ENCODE data around the gene CD52. TPM values are rescaled to one million over a fixed set of nuclear protein-coding genes. Genes with fewer than 3 reads are reported as not detected.
"Not testable (repeated sequence)": the region's sequence is repeated elsewhere in the genome, so short reads cannot be mapped to it uniquely, and the experiment has no call there.

Gene CD52
- total RNA-seq, 1 donor from 2014 or later = 297 TPM

- intact Hi-C loops (cut with micrococcal nuclease) = loop anchor here (1.0 to 5.0 kb wide), 6 partner anchors 36 to 152 kb away; partner anchors contain the start of genes CEP85 and ZNF593
- peaks cover 50% of the 10 kb centered on the region for H3K36me3 Mint-ChIP-seq (ENCODE audit: low read depth)
- H3K27ac Mint-ChIP-seq = peak overlapping the region; percentile 96
- H3K4me3 Mint-ChIP-seq = peak overlapping the region; percentile 82
- H3K4me1 Mint-ChIP-seq = peaks cover 40% of the 10 kb centered on the region
- peak; percentile 99 for DNase-seq
- H3K27me3 Mint-ChIP-seq = no peaks in the 10 kb centered on the region
- H3K9me3 Mint-ChIP-seq = no peaks in the 10 kb centered on the region
These were observed 3.7 kb downstream of the CD52 start for GRCh38 chr1:26321315-26322041.

GRCh38 chr1:26322042-26322331, 4.2 kb downstream of the CD52 start:
- intact Hi-C loops (cut with micrococcal nuclease) = loop anchor here (5.0 kb wide), 2 partner anchors 40 to 65 kb away; no protein-coding TSS in a partner anchor
- Mint-ChIP-seq H3K9me3 (no peaks in the 10 kb centered on the region), H3K4me3 (no peak overlapping the region), H3K36me3 (ENCODE audit: low read depth) (peaks cover 50% of the 10 kb centered on the region), H3K27me3 (no peaks in the 10 kb centered on the region), H3K4me1 (peaks cover 36% of the 10 kb centered on the region), H3K27ac (no peak overlapping the region)
- DNase-seq = no peak

GRCh38 chr1:26323382-26323781, 5.6 kb downstream of the CD52 start:
- Mint-ChIP-seq H3K4me3 (no peak overlapping the region), H3K4me1 (peaks cover 26% of the 10 kb centered on the region), H3K27ac (no peak overlapping the region), H3K36me3 (ENCODE audit: low read depth) (peaks cover 46% of the 10 kb centered on the region), H3K9me3 (no peaks in the 10 kb centered on the region), H3K27me3 (no peaks in the 10 kb centered on the region)
- intact Hi-C loops (cut with micrococcal nuclease) = loop anchor here (5.0 kb wide), 2 partner anchors 39 to 64 kb away; no protein-coding TSS in a partner anchor
- DNase-seq = no peak

- intact Hi-C loops (cut with micrococcal nuclease) = loop anchor here (5.0 kb wide), 2 partner anchors 38 to 63 kb away; no protein-coding TSS in a partner anchor
- H3K9me3 Mint-ChIP-seq = no peaks in the 10 kb centered on the region
- no peak for DNase-seq
- no peaks in the 10 kb centered on the region for H3K27me3 Mint-ChIP-seq
- peaks cover 38% of the 10 kb centered on the region for H3K36me3 Mint-ChIP-seq (ENCODE audit: low read depth)
- H3K4me1 Mint-ChIP-seq = peaks cover 25% of the 10 kb centered on the region
- no peak overlapping the region for H3K4me3 Mint-ChIP-seq
- H3K27ac Mint-ChIP-seq = no peak overlapping the region
These were observed 6.8 kb downstream of the CD52 start for GRCh38 chr1:26324550-26324949.

GRCh38 chr1:26327956-26328362, 10.2 kb downstream of the CD52 start:
- H3K27me3 Mint-ChIP-seq = no peaks in the 10 kb centered on the region
- no peak overlapping the region for H3K4me3 Mint-ChIP-seq
- no peaks in the 10 kb centered on the region for H3K9me3 Mint-ChIP-seq
- peaks cover 4% of the 10 kb centered on the region for H3K4me1 Mint-ChIP-seq
- intact Hi-C loops (cut with micrococcal nuclease) = no loop called here
- peaks cover 14% of the 10 kb centered on the region for H3K36me3 Mint-ChIP-seq (ENCODE audit: low read depth)
- no peak overlapping the region for H3K27ac Mint-ChIP-seq
- DNase-seq = no peak

- Mint-ChIP-seq H3K4me1 (no peaks in the 10 kb centered on the region), H3K27me3 (no peaks in the 10 kb centered on the region), H3K27ac (no peak overlapping the region), H3K9me3 (no peaks in the 10 kb centered on the region), H3K36me3 (ENCODE audit: low read depth) (peaks cover 9% of the 10 kb centered on the region), H3K4me3 (no peak overlapping the region)
- intact Hi-C loops (cut with micrococcal nuclease) = no loop called here
- no peak for DNase-seq
These were observed 10.8 kb downstream of the CD52 start for GRCh38 chr1:26328597-26328996.

- H3K4me3 Mint-ChIP-seq; intact Hi-C loops (cut with micrococcal nuclease); H3K4me1 Mint-ChIP-seq; DNase-seq; H3K36me3 Mint-ChIP-seq (ENCODE audit: low read depth); H3K27ac Mint-ChIP-seq; H3K9me3 Mint-ChIP-seq; H3K27me3 Mint-ChIP-seq: not testable (repeated sequence)
These were observed 11.6 kb downstream of the CD52 start for GRCh38 chr1:26329380-26329779.

GRCh38 chr1:26330276-26330675, 12.5 kb downstream of the CD52 start:
- Mint-ChIP-seq H3K27me3 (peaks cover 5% of the 10 kb centered on the region), H3K9me3 (no peaks in the 10 kb centered on the region), H3K4me1 (no peaks in the 10 kb centered on the region), H3K4me3 (no peak overlapping the region), H3K36me3 (ENCODE audit: low read depth) (peaks cover 2% of the 10 kb centered on the region), H3K27ac (no peak overlapping the region)
- intact Hi-C loops (cut with micrococcal nuclease) = no loop called here
- no peak for DNase-seq

GRCh38 chr1:26333312-26333711, 15.6 kb downstream of the CD52 start:
- H3K9me3 Mint-ChIP-seq; H3K4me3 Mint-ChIP-seq; DNase-seq; intact Hi-C loops (cut with micrococcal nuclease); H3K4me1 Mint-ChIP-seq; H3K27ac Mint-ChIP-seq; H3K27me3 Mint-ChIP-seq; H3K36me3 Mint-ChIP-seq (ENCODE audit: low read depth): not testable (repeated sequence)

- intact Hi-C loops (cut with micrococcal nuclease) = loop anchor here (2.0 kb wide), 1 partner anchor 23 kb away; no protein-coding TSS in a partner anchor
- no peak overlapping the region for H3K27ac Mint-ChIP-seq
- H3K27me3 Mint-ChIP-seq = peaks cover 8% of the 10 kb centered on the region
These were observed 18.2 kb downstream of the CD52 start for GRCh38 chr1:26335774-26336476.

GRCh38 chr1:26336477-26337205, 18.9 kb downstream of the CD52 start:
- Mint-ChIP-seq H3K27ac (no peak overlapping the region), H3K4me1 (peaks cover 3% of the 10 kb centered on the region), H3K27me3 (peaks cover 8% of the 10 kb centered on the region), H3K9me3 (no peaks in the 10 kb centered on the region), H3K36me3 (ENCODE audit: low read depth) (no peaks in the 10 kb centered on the region), H3K4me3 (peak overlapping the region; percentile 92)
- intact Hi-C loops (cut with micrococcal nuclease) = loop anchor here (2.0 kb wide), 1 partner anchor 22 kb away; no protein-coding TSS in a partner anchor
- peak; percentile 93 for DNase-seq

More at GRCh38 chr1:26335774-26336476, 18.2 kb downstream of the CD52 start:
- no peaks in the 10 kb centered on the region for H3K9me3 Mint-ChIP-seq
- H3K4me3 Mint-ChIP-seq = peak overlapping the region; percentile 92
- H3K4me1 Mint-ChIP-seq = peaks cover 3% of the 10 kb centered on the region
- no peaks in the 10 kb centered on the region for H3K36me3 Mint-ChIP-seq (ENCODE audit: low read depth)
- DNase-seq = no peak

GRCh38 chr1:26337206-26337535, 19.4 kb downstream of the CD52 start:
- Mint-ChIP-seq H3K27me3 (peaks cover 8% of the 10 kb centered on the region), H3K4me3 (peak overlapping the region; percentile 43), H3K9me3 (no peaks in the 10 kb centered on the region), H3K36me3 (ENCODE audit: low read depth) (no peaks in the 10 kb centered on the region), H3K27ac (no peak overlapping the region), H3K4me1 (peaks cover 3% of the 10 kb centered on the region)
- no peak for DNase-seq
- intact Hi-C loops (cut with micrococcal nuclease) = loop anchor here (2.0 kb wide), 1 partner anchor 22 kb away; no protein-coding TSS in a partner anchor

GRCh38 chr1:26337625-26338024, 19.9 kb downstream of the CD52 start:
- DNase-seq = no peak
- no peaks in the 10 kb centered on the region for H3K36me3 Mint-ChIP-seq (ENCODE audit: low read depth)
- peak overlapping the region; percentile 54 for H3K4me3 Mint-ChIP-seq
- intact Hi-C loops (cut with micrococcal nuclease) = loop anchor here (2.0 kb wide), 1 partner anchor 21 kb away; no protein-coding TSS in a partner anchor
- peaks cover 8% of the 10 kb centered on the region for H3K27me3 Mint-ChIP-seq
- H3K9me3 Mint-ChIP-seq = no peaks in the 10 kb centered on the region
- peaks cover 3% of the 10 kb centered on the region for H3K4me1 Mint-ChIP-seq
- no peak overlapping the region for H3K27ac Mint-ChIP-seq

- Mint-ChIP-seq H3K4me3 (no peak overlapping the region), H3K4me1 (peaks cover 3% of the 10 kb centered on the region), H3K9me3 (no peaks in the 10 kb centered on the region), H3K27ac (no peak overlapping the region), H3K27me3 (peaks cover 8% of the 10 kb centered on the region), H3K36me3 (ENCODE audit: low read depth) (no peaks in the 10 kb centered on the region)
- intact Hi-C loops (cut with micrococcal nuclease) = no loop called here
- DNase-seq = no peak
These were observed 20.9 kb downstream of the CD52 start for GRCh38 chr1:26338670-26339069.

All from activated CD4-positive, alpha-beta T cell treated with anti-CD3 and anti-CD28 coated beads, Interleukin-2, amount 10 ng/mL, durations not matched to agents 24 days and 14 days (primary cell).